Aorta (tissue), 5 donors: Measurements from ENCODE around the gene HLA-C. TPM values are rescaled to one million over a fixed set of nuclear protein-coding genes. Genes with fewer than 3 reads are reported as not detected.
"Not testable (repeated sequence)": the region's sequence is repeated elsewhere in the genome, so short reads cannot be mapped to it uniquely, and the experiment has no call there.

Experiments
- ATAC-seq: fragments of 200-7000 bp; cut with Tn5 transposase; one replicate; pipeline ENCODE4 v1.9.1; 2022; ENCODE audit warnings: moderate library complexity; ENCODE audit not compliant: low FRiP score
- DNase-seq, 2 donors: peaks; one replicate each; pipeline ENCODE4 v3.0.0-alpha.2; 2020
- H3K27ac ChIP-seq, 2 donors: one replicate each; pipeline ENCODE4 v1.5.1; 2013; ENCODE audit warnings: low read length in 2 of 2, mild to moderate bottlenecking in 2 of 2, moderate library complexity in 2 of 2, control low read depth in 1 of 2, inconsistent platforms in 1 of 2, low read depth in 1 of 2
- H3K27me3 ChIP-seq, 2 donors: one replicate each; pipeline ENCODE4 v1.6.1; 2013; ENCODE audit warnings: control low read depth in 1 of 2, low read length in 1 of 2, mild to moderate bottlenecking in 1 of 2, moderate library complexity in 1 of 2; ENCODE audit not compliant: insufficient read depth in 2 of 2, control insufficient read depth in 1 of 2
- H3K36me3 ChIP-seq, 2 donors: one replicate each; pipeline ENCODE4 v1.6.1; 2013; ENCODE audit warnings: control low read depth in 1 of 2, low read length in 1 of 2, mild to moderate bottlenecking in 1 of 2; ENCODE audit not compliant: insufficient read depth in 2 of 2, control insufficient read depth in 1 of 2
- H3K4me1 ChIP-seq, 2 donors: one replicate each; pipeline ENCODE4 v1.6.1; 2013; ENCODE audit warnings: low read length in 2 of 2, control low read depth in 1 of 2, mild to moderate bottlenecking in 1 of 2, moderate library complexity in 1 of 2; ENCODE audit not compliant: insufficient read depth in 2 of 2, control insufficient read depth in 1 of 2
- H3K4me3 ChIP-seq, 2 donors: one replicate each; pipeline ENCODE4 v1.5.1; 2013; ENCODE audit warnings: low read length in 2 of 2, control low read depth in 1 of 2, mild to moderate bottlenecking in 1 of 2
- H3K9me3 ChIP-seq: one replicate; pipeline ENCODE4 v1.6.1; 2013; ENCODE audit warnings: mild to moderate bottlenecking, low read length; ENCODE audit not compliant: control insufficient read depth
- WGBS, 2 donors: extraction: QIAGEN DNeasy Blood & Tissue Kit; methylation state at CpG; one replicate each; pipeline ENCODE4 v1.1.7; 2013; 5-methylcytosine and 5-hydroxymethylcytosine counted together
- intact Hi-C, 2 donors: fragments of 100-400 bp; cut with DNase I; formaldehyde crosslinking; loops; one replicate each; pipeline versions ENCODE4 v1.14.2 to v1.15.0; 2022
- polyA plus RNA-seq, 2 donors: library from polyadenylated mRNA; stranded (reverse); fragments of 200-250 nt; gene quantifications; one replicate each; pipeline ENCODE4 v1.2.3, GENCODE V29; 2013
- total RNA-seq, 2 donors: library from RNA; stranded (reverse); fragmentation: NEBNext Ultra II Directional; extraction: Animal tissue kit (Norgen Biotek cat#: 25700); gene quantifications; one replicate each; pipeline ENCODE4 v1.2.1, GENCODE V29; 2021
- donor health status: healthy with polysubstance abuse.
- donor health status: Bipolar disorder and iron deficiency.
- donor health status: DM: no; HTN: no; CAD: no.
- donor health status: DM: no; HTN: no; CAD: no.
- donor health status: DM: yes; HTN: yes; CAD: no.

The HLA-C gene
- total and polyA plus RNA-seq, 4 donors = 301 to 529 (median 423) TPM

DNA sequence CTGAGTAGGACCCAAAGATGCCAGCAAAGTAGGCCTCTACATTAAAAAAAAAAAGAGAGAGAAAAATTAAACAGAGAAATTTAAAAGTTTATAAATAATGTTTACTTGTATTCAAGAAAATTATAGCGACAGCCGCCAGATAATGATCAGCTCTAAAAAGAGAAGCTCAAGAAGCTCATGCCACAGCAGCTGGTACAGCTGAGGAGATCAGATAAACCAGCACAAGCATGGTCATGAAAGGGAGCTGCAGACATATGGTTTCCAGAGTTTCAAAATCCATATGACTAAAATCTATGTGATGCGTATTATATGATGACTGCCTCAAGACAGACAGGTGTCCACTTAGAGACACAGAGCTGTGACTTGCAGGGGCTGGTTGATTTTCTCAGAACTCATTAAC, 13.6 kb upstream of the HLA-C start:
- H3K36me3 ChIP-seq = no peaks in the 10 kb centered on the region
- no peak overlapping the region for H3K27ac ChIP-seq
- no peaks in the 10 kb centered on the region for H3K4me1 ChIP-seq
- H3K4me3 ChIP-seq = no peak overlapping the region
- H3K9me3 ChIP-seq = peaks cover 3% of the 10 kb centered on the region
- WGBS, 2 donors = 94 to 95% methylated on average over 3 of the region's 3 CpGs
- ATAC-seq (no peak), DNase-seq (no peak)
- intact Hi-C loops = loop anchor here in 1 of 2 donors (5.0 kb wide), 1 partner anchor 332 kb away; the partner anchor contains the start of gene AIF1
- H3K27me3 ChIP-seq = peaks cover 0 to 2% of the 10 kb centered on the region in 2 donors

DNA sequence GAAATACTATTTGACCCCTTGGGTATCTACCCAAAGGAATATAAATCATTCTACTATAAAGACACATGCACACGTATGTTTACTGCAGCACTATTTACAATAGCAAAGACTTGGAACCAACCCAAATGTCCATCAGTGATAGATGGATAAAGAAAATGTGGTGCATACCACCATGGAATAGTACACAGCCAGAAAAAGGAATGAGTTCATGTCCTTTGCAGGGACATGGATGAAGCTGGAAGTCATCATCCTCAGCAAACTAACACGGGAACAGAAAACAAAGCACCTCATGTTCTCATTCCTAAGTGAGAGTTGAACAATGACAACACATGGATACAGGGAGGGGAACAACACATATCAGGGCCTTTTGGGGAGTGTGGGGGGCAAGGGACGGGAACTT, 7.8 kb upstream of the HLA-C start:
- DNase-seq, H3K27ac ChIP-seq, H3K36me3 ChIP-seq, H3K27me3 ChIP-seq, H3K9me3 ChIP-seq, H3K4me1 ChIP-seq, H3K4me3 ChIP-seq, intact Hi-C loops, ATAC-seq: not testable (repeated sequence)
- 83 to 85% methylated on average over 3 of the region's 3 CpGs for WGBS, 2 donors

DNA sequence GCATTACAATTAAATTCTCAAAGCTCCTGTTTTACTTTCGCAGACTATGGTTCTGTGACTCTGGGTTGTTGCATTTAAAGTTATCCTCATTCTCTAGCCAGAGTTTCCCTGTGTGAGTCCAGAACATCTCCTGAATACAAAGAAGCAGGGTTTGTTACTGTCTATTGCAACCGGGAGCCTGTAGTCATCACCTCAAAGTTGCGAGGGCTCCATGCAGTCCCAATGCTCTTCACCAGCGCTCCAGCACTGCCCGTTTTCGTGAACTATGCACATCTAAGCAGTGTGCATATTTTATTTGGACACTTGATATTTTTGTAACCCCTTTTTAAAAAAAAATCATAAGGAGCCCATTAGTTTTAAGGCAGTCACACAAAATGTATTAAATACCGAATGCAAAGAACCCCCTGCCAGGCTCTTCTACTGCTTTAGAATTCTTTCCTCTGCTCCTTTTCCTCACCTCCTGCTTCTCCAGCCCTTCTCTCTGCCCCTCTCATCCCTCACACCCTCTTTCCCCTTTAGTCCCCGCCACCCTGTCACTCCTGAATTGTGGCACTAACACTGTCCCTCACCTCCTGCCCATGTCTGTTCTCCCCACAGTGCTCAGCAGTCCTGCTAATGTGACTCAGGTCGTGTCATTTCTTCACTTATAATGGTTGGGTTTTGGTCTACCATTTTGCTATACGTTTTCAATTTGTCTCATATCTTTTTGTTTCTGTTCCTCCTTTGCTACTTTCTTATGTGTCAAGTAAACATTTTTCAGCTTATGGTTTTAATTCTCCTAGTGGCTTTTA, 1.1 kb upstream of the HLA-C start:
- no peaks in the 10 kb centered on the region for H3K4me1 ChIP-seq
- ATAC-seq (no peak), DNase-seq (no peak)
- no peaks in the 10 kb centered on the region for H3K27me3 ChIP-seq
- intact Hi-C loops = loop anchor here (2.0 to 5.0 kb wide), 3 partner anchors 76 to 94 kb away; partner anchors contain the start of gene HLA-B (in 1 of the 2)
- WGBS, 2 donors = 47 to 51% methylated on average over 10 of the region's 10 CpGs
- H3K4me3 ChIP-seq = no peak overlapping the region
- no peaks in the 10 kb centered on the region for H3K36me3 ChIP-seq
- H3K9me3 ChIP-seq = no peaks in the 10 kb centered on the region
- H3K27ac ChIP-seq = no peak overlapping the region

DNA sequence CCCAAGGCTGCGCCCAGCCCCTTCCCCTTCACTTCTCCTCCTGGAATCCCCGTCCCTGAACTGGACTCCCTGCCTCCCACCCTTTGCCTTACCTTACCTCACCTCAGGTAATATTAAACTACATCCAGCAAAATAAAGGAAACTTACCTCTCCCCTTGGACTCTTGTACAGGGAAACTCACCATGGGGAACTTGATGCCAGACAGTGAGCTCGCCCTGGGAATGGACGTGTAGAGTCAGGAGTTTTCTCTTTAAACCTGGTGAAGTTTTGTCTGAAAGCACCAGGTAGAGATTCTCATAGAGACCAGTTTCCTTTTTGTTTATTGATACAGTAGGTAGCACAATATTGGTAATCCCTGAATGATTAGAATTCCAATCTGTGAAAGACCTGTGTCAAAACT, 544 bp upstream of the HLA-C start:
- H3K4me3 ChIP-seq = peak overlapping the region; percentile 41 to 43
- H3K9me3 ChIP-seq = no peaks in the 10 kb centered on the region
- DNase-seq (no peak), ATAC-seq (peak; percentile 16)
- H3K36me3 ChIP-seq = no peaks in the 10 kb centered on the region
- WGBS, 2 donors = 2 to 9% methylated on average over 4 of the region's 4 CpGs
- H3K27ac ChIP-seq = peak overlapping the region in 1 of 2 donors; percentile 75
- H3K4me1 ChIP-seq = no peaks in the 10 kb centered on the region
- no peaks in the 10 kb centered on the region for H3K27me3 ChIP-seq
- intact Hi-C loops = loop anchor here (2.0 to 5.0 kb wide), 3 partner anchors 76 to 95 kb away; partner anchors contain the start of gene HLA-B (in 1 of the 2)

DNA sequence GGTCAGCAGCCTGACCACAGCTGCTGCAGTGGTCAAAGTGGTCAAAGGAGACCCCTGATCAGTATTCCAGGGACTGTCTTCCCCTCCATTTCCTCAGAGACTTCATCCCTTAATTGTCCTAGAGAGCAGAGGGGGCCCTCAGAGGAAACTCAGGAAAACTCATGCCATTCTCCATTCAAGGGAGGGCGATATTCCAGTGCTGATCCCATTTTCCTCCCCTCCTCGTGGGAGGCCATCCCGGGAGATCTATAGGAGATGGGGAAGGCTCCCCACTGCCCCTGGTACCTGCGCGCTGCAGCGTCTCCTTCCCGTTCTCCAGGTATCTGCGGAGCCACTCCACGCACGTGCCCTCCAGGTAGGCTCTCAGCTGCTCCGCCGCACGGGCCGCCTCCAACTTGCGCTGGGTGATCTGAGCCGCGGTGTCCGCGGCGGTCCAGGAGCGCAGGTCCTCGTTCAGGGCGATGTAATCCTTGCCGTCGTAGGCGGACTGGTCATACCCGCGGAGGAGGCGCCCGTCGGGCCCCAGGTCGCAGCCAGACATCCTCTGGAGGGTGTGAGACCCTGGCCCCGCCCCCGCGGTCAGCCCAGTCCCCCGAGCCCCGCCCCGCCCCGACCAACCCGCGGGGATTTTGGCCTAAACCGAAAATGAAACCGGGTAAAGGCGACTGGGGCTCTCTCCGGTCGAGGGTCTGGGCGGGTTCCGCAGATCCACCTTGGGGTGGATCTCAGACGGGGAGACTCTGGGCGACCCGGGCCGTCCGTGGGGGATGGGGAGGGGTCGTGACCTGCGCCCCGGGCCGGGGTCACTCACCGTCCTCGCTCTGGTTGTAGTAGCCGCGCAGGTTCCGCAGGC, 878 bp downstream of the HLA-C start:
- ATAC-seq (peak; percentile 89), DNase-seq (peak; percentile 85 to 92)
- WGBS, 2 donors = 5 to 12% methylated on average over 39 to 62 of the region's 62 CpGs
- peak overlapping the region; percentile 18 to 78 for H3K4me3 ChIP-seq
- H3K27ac ChIP-seq = peak overlapping the region in 1 of 2 donors; percentile 96
- intact Hi-C loops = loop anchor here (5.0 kb wide), 2 partner anchors 86 to 96 kb away; partner anchors contain the start of gene HLA-B (in 1 of the 2)
- no peaks in the 10 kb centered on the region for H3K9me3 ChIP-seq
- H3K36me3 ChIP-seq = no peaks in the 10 kb centered on the region
- no peaks in the 10 kb centered on the region for H3K27me3 ChIP-seq
- no peaks in the 10 kb centered on the region for H3K4me1 ChIP-seq

DNA sequence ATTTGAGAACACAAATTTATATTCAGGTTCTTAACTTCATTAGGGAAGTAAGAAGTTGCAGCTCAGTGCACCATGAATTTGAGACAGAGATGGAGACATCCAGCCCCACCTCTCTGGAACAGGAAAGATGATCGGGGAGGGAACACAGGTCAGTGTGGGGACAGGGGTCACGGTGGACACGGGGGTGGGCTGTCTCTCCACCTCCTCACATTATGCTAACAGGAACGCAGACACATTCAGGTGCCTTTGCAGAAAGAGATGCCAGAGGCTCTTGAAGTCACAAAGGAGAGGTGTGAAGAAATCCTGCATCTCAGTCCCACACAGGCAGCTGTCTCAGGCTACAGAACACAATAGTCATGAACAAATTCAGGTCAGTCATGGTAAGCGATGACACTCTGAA, 3.1 kb downstream of the HLA-C start:
- intact Hi-C loops = loop anchor here in 1 of 2 donors (5.0 kb wide), 1 partner anchor 67 kb away; no protein-coding TSS in a partner anchor
- no peak overlapping the region for H3K27ac ChIP-seq
- no peaks in the 10 kb centered on the region for H3K9me3 ChIP-seq
- H3K4me3 ChIP-seq = no peak overlapping the region
- H3K4me1 ChIP-seq = no peaks in the 10 kb centered on the region
- no peaks in the 10 kb centered on the region for H3K27me3 ChIP-seq
- 64 to 69% methylated on average over 5 of the region's 5 CpGs for WGBS, 2 donors
- no peak for DNase-seq
- no peaks in the 10 kb centered on the region for H3K36me3 ChIP-seq
- ATAC-seq = no peak

DNA sequence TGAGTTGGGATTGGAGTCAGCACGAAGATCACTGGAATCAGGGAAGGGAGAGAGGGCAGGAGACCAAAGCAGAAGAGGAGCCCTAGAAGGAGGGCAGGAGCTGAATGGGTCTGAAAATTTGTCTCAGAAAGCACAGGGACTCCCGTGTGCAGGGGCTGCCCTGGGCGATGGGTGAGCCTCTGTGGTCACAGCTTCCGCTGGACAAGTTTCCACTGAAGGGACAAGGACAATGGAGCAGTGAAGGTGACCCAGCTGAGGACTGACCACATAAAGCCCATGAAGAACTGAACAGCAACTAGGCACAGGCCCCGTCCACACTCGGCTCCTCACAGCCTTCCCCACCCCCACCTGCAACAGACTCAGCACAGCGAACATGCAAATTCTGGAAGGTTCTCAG, 3.5 kb downstream of the HLA-C start:
- intact Hi-C loops = loop anchor here in 1 of 2 donors (5.0 kb wide), 1 partner anchor 66 kb away; no protein-coding TSS in a partner anchor
- WGBS, 2 donors = 68 to 80% methylated on average over 7 of the region's 7 CpGs
- H3K9me3 ChIP-seq = no peaks in the 10 kb centered on the region
- H3K4me1 ChIP-seq = no peaks in the 10 kb centered on the region
- H3K4me3 ChIP-seq = no peak overlapping the region
- ATAC-seq (no peak), DNase-seq (no peak)
- H3K36me3 ChIP-seq = no peaks in the 10 kb centered on the region
- no peak overlapping the region for H3K27ac ChIP-seq
- no peaks in the 10 kb centered on the region for H3K27me3 ChIP-seq

DNA sequence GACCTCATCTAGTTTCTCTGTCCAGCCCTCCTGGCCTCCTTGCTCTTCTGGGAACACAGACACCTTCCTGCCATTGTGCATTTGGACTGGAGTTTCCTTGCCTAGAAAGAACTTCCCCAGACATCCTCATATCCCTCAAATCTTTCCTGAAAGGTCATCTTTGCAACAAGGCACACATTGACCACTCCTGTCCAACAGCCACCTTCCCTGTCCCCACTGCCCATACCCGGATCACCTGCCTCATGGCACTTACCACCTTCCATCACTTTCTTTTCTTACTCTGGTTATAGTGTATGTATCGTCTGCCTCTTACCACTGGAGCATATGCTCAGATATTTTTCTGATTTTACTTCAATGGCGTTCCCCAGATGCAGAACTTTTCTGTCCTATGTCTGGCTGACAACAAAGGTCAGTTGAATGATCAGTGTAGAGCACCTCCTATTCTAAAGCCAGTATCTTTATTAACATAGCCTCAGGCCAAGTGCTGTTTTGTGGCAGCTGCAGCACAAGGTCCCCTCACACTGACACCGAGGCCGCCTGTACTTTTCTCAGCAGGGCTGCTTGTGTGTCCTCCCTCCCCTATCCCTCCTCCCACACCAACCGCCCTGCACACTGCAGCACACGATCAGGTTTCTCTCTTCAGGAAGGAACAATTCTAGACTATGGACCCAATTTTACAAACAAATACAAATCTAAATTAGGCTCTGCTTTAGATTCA, 4.1 kb downstream of the HLA-C start:
- Histone ChIP-seq H3K4me3 (no peak overlapping the region), H3K9me3 (peaks cover under 1% of the 10 kb centered on the region), H3K36me3 (no peaks in the 10 kb centered on the region), H3K4me1 (no peaks in the 10 kb centered on the region), H3K27ac (no peak overlapping the region), H3K27me3 (no peaks in the 10 kb centered on the region)
- intact Hi-C loops = loop anchor here in 1 of 2 donors (5.0 kb wide), 1 partner anchor 66 kb away; no protein-coding TSS in a partner anchor
- no peak for DNase-seq
- WGBS, 2 donors = 50 to 59% methylated on average over 7 of the region's 7 CpGs
- no peak for ATAC-seq
